WERI-Rb-1 (cell line): ENCODE data around the gene MYOF.

Experiments used
- DNase-seq: peaks from one replicate; pipeline ENCODE4 v3.0.0-alpha.2; 2020
- H3K27ac ChIP-seq: fragments of 250-450 bp; sonication (Bioruptor Pico); 2 replicates; pipeline ENCODE4 v1.5.1; 2020; ENCODE audit warnings: mild to moderate bottlenecking, moderate library complexity
- H3K27me3 ChIP-seq: fragments of 250-450 bp; sonication (Bioruptor Pico); 2 replicates; pipeline ENCODE4 v1.5.1; 2021; ENCODE audit warnings: mild to moderate bottlenecking, low read depth, moderate library complexity; ENCODE audit not compliant: insufficient read depth, severe bottlenecking
- H3K36me3 ChIP-seq: fragments of 250-450 bp; sonication (Bioruptor Pico); 2 replicates; pipeline ENCODE4 v1.5.1; 2020; ENCODE audit warnings: mild to moderate bottlenecking, moderate library complexity
- H3K4me3 ChIP-seq: 2 replicates; pipeline ENCODE4 v1.5.1; 2011; ENCODE audit warnings: low read depth, mild to moderate bottlenecking, control low read depth, low read length
- H3K9me3 ChIP-seq: fragments of 250-450 bp; sonication (Bioruptor Pico); 2 replicates; pipeline ENCODE4 v1.5.1; 2021; ENCODE audit warnings: mild to moderate bottlenecking, moderate library complexity; ENCODE audit not compliant: severe bottlenecking
- TF ChIP-seq, protein P1 (sequence below): IDR thresholded peaks from 2 replicates; pipeline ENCODE4 v1.5.1; 2011; ENCODE audit warnings: low read depth, mild to moderate bottlenecking, control low read depth, inconsistent platforms, low read length

The MYOF gene

DNA sequence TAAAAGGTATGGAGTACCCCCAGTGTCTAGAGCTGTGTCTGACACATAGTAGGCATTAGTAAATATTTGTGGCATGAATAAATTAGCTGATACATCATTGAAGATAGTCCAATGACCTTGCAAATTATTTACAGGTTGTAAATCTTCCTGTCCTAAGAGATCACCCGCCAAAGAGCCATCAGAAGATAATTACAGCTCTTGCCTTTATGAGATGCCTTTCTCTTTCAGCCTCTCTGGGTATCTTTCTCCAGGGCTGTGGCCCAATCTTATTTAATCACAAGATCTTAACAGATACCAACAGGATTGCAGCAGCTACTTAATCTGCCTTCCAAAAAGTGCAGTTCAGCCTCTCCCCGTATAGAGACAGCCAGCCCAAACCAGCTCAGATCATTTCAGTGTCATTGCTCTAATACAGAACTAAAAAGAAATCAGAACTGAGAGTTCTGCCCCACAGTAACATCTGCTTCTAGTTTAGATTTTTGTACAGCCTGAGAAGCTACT lies 41.5 kb downstream of the MYOF start:
- Histone ChIP-seq H3K36me3 (no peaks in the 10 kb centered on the region), H3K27ac (no peak overlapping the region), H3K9me3 (no peaks in the 10 kb centered on the region), H3K4me3 (no peak overlapping the region), H3K27me3 (no peaks in the 10 kb centered on the region)
- TF ChIP-seq, protein P1, sequence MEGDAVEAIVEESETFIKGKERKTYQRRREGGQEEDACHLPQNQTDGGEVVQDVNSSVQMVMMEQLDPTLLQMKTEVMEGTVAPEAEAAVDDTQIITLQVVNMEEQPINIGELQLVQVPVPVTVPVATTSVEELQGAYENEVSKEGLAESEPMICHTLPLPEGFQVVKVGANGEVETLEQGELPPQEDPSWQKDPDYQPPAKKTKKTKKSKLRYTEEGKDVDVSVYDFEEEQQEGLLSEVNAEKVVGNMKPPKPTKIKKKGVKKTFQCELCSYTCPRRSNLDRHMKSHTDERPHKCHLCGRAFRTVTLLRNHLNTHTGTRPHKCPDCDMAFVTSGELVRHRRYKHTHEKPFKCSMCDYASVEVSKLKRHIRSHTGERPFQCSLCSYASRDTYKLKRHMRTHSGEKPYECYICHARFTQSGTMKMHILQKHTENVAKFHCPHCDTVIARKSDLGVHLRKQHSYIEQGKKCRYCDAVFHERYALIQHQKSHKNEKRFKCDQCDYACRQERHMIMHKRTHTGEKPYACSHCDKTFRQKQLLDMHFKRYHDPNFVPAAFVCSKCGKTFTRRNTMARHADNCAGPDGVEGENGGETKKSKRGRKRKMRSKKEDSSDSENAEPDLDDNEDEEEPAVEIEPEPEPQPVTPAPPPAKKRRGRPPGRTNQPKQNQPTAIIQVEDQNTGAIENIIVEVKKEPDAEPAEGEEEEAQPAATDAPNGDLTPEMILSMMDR: no peak
- no peak for DNase-seq

DNA sequence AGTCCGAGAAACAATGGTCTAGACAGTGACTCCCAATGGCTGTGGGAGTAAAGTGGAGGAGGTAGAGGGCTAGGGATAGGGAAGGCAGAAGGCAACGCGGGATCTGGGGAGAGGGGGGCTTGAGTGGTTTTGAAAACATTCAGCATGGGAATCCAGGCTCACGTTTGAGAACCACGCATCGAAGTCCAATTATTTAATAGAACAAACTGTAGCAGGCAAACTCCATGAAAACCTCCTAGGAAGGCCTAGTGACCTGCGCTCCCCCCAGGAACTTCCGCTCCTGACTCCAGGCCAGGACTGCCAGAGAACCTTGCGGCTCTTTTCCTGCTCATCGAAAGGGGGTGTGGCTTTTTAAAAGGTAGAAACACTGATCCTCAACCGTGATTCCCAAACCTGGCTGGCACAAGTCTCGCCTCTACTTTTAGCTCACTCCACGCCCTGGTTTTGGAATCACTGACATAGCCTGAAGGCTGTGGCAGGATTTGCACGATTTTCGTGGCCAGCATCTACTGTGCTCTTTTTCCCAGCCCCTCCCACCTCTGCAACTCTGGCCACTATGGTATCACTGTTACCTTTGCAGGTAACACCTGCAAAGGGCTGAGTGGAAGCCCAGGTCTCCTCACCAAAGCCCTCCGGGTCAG lies 43.4 kb downstream of the MYOF start:
- H3K27me3 ChIP-seq: no peaks in the 10 kb centered on the region
- no peaks in the 10 kb centered on the region for H3K36me3 ChIP-seq
- TF ChIP-seq, protein P1: no peak
- H3K4me3 ChIP-seq: no peak overlapping the region
- no peak for DNase-seq
- no peak overlapping the region for H3K27ac ChIP-seq
- no peaks in the 10 kb centered on the region for H3K9me3 ChIP-seq

DNA sequence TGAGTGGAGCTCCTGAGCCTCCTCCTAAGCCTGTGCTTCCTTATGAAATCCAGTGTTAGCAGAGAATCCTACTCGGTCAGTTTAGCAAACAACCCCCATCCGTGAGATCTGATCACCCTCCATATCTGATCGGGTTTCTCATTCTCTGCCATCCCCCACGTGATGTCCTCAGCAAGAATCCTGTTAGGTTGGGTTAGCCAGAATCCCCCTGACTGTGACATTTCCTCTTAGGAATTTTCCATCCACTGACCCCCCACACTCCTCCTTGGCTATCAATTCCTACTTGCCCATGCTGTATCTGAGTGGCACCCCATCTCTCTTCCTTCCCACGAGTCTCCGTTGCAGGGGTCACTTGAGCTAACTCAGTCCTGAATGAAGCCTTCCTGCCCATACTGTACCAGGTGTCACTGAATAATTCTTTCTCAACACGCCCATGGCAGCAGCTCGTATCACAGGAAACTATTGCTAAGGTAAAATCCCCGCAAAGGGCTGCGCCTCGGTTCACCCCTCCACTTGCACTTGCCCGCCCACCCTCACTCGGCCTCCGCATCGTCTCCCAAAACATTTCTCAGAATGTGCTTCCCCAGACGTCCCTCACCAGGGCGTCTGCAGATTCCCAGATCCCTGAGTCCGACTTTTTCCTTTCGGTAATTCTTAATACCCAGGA lies 44.1 kb downstream of the MYOF start:
- Histone ChIP-seq H3K36me3 (no peaks in the 10 kb centered on the region), H3K27ac (no peak overlapping the region), H3K4me3 (no peak overlapping the region), H3K9me3 (no peaks in the 10 kb centered on the region), H3K27me3 (no peaks in the 10 kb centered on the region)
- no peak for DNase-seq
- TF ChIP-seq, protein P1: no peak

DNA sequence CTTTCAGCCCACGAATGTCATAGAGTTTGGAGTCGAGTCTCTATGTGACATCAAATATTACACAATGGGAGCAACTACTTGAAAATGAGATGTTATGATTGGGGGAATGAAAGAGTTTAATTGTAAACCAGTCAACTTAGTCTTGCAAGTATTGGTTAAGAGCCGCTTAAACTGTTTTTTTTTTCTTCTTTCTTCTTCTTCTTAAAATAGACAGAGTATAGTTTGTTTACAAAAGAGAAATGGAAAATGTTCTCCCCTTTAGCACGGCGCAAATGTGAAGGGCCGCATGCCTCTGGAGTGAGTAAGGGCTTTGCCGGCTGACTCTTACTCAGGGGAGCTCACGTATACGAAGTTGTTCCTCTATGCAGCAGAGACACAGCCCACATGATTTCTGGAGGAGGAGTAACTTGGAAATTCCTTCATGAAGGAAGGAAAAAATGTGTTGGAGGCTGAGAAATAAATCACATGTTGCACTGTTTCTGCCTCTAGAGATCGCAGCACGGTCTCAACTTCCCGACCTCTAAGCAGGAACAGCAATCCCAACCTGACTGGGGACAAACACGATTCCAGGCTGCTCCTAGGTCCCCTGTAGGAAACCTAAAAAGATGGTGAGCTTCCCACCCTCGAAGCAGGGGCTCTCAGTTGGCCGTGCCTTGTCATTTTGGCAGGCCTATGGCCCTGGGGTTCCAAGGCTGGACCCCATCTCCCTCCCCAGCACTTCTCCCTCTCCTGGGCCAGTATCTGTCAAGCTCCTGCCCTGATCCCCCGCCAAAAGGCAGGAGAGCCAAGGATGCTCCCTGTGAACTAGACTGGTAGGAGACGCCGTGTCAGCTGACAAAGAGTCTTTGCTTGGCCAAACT lies 44.8 kb downstream of the MYOF start:
- H3K4me3 ChIP-seq: no peak overlapping the region
- no peaks in the 10 kb centered on the region for H3K36me3 ChIP-seq
- no peak for DNase-seq
- TF ChIP-seq, protein P1: no peak
- no peaks in the 10 kb centered on the region for H3K9me3 ChIP-seq
- no peaks in the 10 kb centered on the region for H3K27me3 ChIP-seq
- H3K27ac ChIP-seq: no peak overlapping the region

DNA sequence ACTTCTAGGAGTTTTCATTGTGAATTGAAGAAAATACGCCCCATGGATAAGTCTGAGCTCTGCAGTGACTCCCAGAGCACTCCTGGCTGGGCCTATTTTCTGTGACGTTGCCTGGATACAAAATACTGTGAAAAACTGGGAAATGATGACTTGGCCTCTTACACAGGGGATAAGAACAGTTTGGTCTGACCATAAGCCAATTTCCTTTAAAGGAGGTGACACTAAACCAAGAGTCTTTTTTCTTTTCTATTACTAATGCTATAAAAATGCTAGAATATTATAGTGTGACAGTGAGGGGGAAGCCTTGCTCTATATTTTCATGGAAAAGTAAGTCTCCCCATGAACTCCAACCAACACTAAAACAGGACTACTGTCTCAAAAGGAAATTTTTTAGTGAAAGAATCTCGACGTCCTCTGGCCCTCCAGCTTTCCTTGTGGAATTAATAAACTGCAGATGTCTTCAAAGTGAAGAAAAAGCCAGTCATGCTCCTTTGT lies 45.5 kb downstream of the MYOF start:
- no peak overlapping the region for H3K27ac ChIP-seq
- TF ChIP-seq, protein P1: no peak
- no peak overlapping the region for H3K4me3 ChIP-seq
- H3K36me3 ChIP-seq: no peaks in the 10 kb centered on the region
- no peaks in the 10 kb centered on the region for H3K9me3 ChIP-seq
- no peaks in the 10 kb centered on the region for H3K27me3 ChIP-seq
- DNase-seq: no peak
